Activated CD4-positive, alpha-beta T cell treated with anti-CD3 and anti-CD28 coated beads, Interleukin-2, amount 50 U/mL, for 1 hour (primary cell): ENCODE measurements around the gene GFER.

Source experiments
- DNase-seq: peaks from one replicate; pipeline ENCODE4 v3.0.0-alpha.2; 2020

GFER gene

GRCh38 chr16:1975432-1976215 is 8.4 kb upstream of the GFER start:
- DNase-seq: no peak

GRCh38 chr16:1976216-1976520 is 7.8 kb upstream of the GFER start:
- no peak for DNase-seq

GRCh38 chr16:1976951-1977874 is 6.8 kb upstream of the GFER start:
- no peak for DNase-seq

- DNase-seq: no peak
Observed at GRCh38 chr16:1977875-1978268, 6.1 kb upstream of the GFER start.

GRCh38 chr16:1978476-1979120 is 5.4 kb upstream of the GFER start:
- DNase-seq: no peak

GRCh38 chr16:1979271-1980029 is 4.5 kb upstream of the GFER start:
- DNase-seq: peak; percentile 36

GRCh38 chr16:1980030-1980769 is 3.8 kb upstream of the GFER start:
- DNase-seq: no peak

- no peak for DNase-seq
Observed at GRCh38 chr16:1980770-1981087, 3.3 kb upstream of the GFER start.

GRCh38 chr16:1981398-1981836 is 2.6 kb upstream of the GFER start, which contains the start of gene NOXO1:
NOXO1 (minus strand) TSS chr16:1981469; CDS start chr16:1981179, 290 bp downstream.
- DNase-seq: no peak

GRCh38 chr16:1982013-1982433 is 2.0 kb upstream of the GFER start:
- no peak for DNase-seq

- DNase-seq: no peak
Observed at GRCh38 chr16:1982991-1983543, 926 bp upstream of the GFER start.

- DNase-seq: no peak
Observed at GRCh38 chr16:1984347-1985225, 593 bp downstream of the GFER start.

GRCh38 chr16:1985466-1986150 is 1.6 kb downstream of the GFER start:
- no peak for DNase-seq

- DNase-seq: no peak
Observed at GRCh38 chr16:1987198-1987597, 3.2 kb downstream of the GFER start.

- DNase-seq: no peak
Observed at GRCh38 chr16:1989209-1990100, 5.5 kb downstream of the GFER start, which contains the start of gene SYNGR3. SYNGR3 (plus strand) TSS chr16:1989970; CDS start chr16:1990103, 133 bp downstream.

- DNase-seq: no peak
Observed at GRCh38 chr16:1990101-1990350, 6.0 kb downstream of the GFER start.

GRCh38 chr16:1990351-1991134 is 6.5 kb downstream of the GFER start:
- peak; percentile 32 for DNase-seq

- peak; percentile 53 for DNase-seq
Observed at GRCh38 chr16:1991135-1991551, 7.2 kb downstream of the GFER start.
